D341Med (cell line): Measurements from ENCODE around the gene WRAP73.
A peak's percentile ranks its signal among the peaks of the same experiment; 100 is the strongest.
"Not testable (repeated sequence)": the region's sequence is repeated elsewhere in the genome, so short reads cannot be mapped to it uniquely, and the experiment has no call there.

Experiments
- DNase-seq: peaks from one replicate; pipeline ENCODE4 v3.0.0; 2012; ENCODE audit warnings: low spot score

Gene WRAP73

GRCh38 chr1:3630161-3630611 is 19.7 kb downstream of the WRAP73 start:
- DNase-seq = no peak

- no peak for DNase-seq
These were observed 20.2 kb downstream of the WRAP73 start for GRCh38 chr1:3629561-3630160.

- DNase-seq = no peak
These were observed 21.5 kb downstream of the WRAP73 start for GRCh38 chr1:3628445-3628844.

- no peak for DNase-seq
These were observed 22.2 kb downstream of the WRAP73 start for GRCh38 chr1:3627515-3628253.

GRCh38 chr1:3626025-3626424 is 23.9 kb downstream of the WRAP73 start:
- no peak for DNase-seq

GRCh38 chr1:3625151-3625907 is 24.6 kb downstream of the WRAP73 start:
- DNase-seq = peak; percentile 52

- peak; percentile 99 for DNase-seq
These were observed 25.4 kb downstream of the WRAP73 start, which contains the start of gene TPRG1L for GRCh38 chr1:3624200-3625136. Gene TPRG1L (plus strand): TSS chr1:3625015. CDS start chr1:3625073, 58 bp downstream.

GRCh38 chr1:3623441-3624199 is 26.3 kb downstream of the WRAP73 start:
- no peak for DNase-seq

GRCh38 chr1:3622102-3622501 is 27.8 kb downstream of the WRAP73 start:
- not testable (repeated sequence) for DNase-seq

- not testable (repeated sequence) for DNase-seq
These were observed 28.7 kb downstream of the WRAP73 start for GRCh38 chr1:3621151-3621671.

- no peak for DNase-seq
These were observed 29.2 kb downstream of the WRAP73 start for GRCh38 chr1:3620708-3621107.

- DNase-seq = peak; percentile 78
These were observed 30.8 kb downstream of the WRAP73 start for GRCh38 chr1:3618881-3619671.

GRCh38 chr1:3618531-3618880 is 31.4 kb downstream of the WRAP73 start:
- DNase-seq = no peak

- no peak for DNase-seq
These were observed 32.0 kb downstream of the WRAP73 start for GRCh38 chr1:3617806-3618345.

- no peak for DNase-seq
These were observed 33.0 kb downstream of the WRAP73 start for GRCh38 chr1:3616861-3617260.

- peak; percentile 67 for DNase-seq
These were observed 34.9 kb downstream of the WRAP73 start for GRCh38 chr1:3614755-3615742.

- no peak for DNase-seq
These were observed 37.8 kb downstream of the WRAP73 start for GRCh38 chr1:3612123-3612522.
